Suprapubic skin (tissue), 4 donors: ENCODE results near the gene PTGIR. TPM values are rescaled to one million over a fixed set of nuclear protein-coding genes. Genes with fewer than 3 reads are reported as not detected.

ENCODE experiments used
- DNase-seq, 2 donors: peaks; one replicate each; pipeline ENCODE4 v3.0.0-alpha.2; 2019; ENCODE audit warnings: low spot score in 2 of 2
- H3K27ac ChIP-seq: fragments of 200-600 bp; sonication (generic); one replicate; pipeline ENCODE4 v1.5.1; 2019
- H3K27me3 ChIP-seq: fragments of 200-600 bp; sonication (generic); one replicate; pipeline ENCODE4 v1.5.1; 2019
- H3K36me3 ChIP-seq: fragments of 200-600 bp; sonication (generic); one replicate; pipeline ENCODE4 v1.5.1; 2019
- H3K4me1 ChIP-seq: fragments of 200-600 bp; sonication (generic); one replicate; pipeline ENCODE4 v1.5.1; 2019
- H3K4me3 ChIP-seq: fragments of 200-600 bp; sonication (generic); one replicate; pipeline ENCODE4 v1.5.1; 2019; ENCODE audit warnings: mild to moderate bottlenecking
- H3K9me3 ChIP-seq: fragments of 200-600 bp; sonication (generic); one replicate; pipeline ENCODE4 v1.5.1; 2019
- EP300 ChIP-seq: sonication (generic); formaldehyde crosslinking; IDR thresholded peaks from one replicate; pipeline ENCODE4 v1.6.1; 2017; ENCODE audit warnings: antibody characterized with exemption
- POLR2A ChIP-seq, 2 donors: fragments of 450-650 bp; IDR thresholded peaks; one replicate each; pipeline ENCODE4 v1.6.1; 2017; ENCODE audit warnings: antibody characterized with exemption in 2 of 2, mild to moderate bottlenecking in 2 of 2, moderate library complexity in 2 of 2
- POLR2AphosphoS5 ChIP-seq, 3 donors: sonication (generic); formaldehyde crosslinking; IDR thresholded peaks; one replicate each; pipeline ENCODE4 v1.6.1; 2017; ENCODE audit warnings: antibody characterized with exemption in 3 of 3
- WGBS: methylation state at CpG from one replicate; pipeline ENCODE4 v1.1.5; 2018; 5-methylcytosine and 5-hydroxymethylcytosine counted together
- total RNA-seq, 4 donors: library from RNA; depleted of rRNA; stranded (reverse); fragments of >200 nt; gene quantifications; one replicate each; pipeline ENCODE4 v1.1.0, GENCODE V29; 2016
- TF ChIP-seq, protein P1 (sequence below), 2 donors: fragments of 200-600 bp in 1 of 2; fragments of 450-650 bp in 1 of 2; sonication (generic) in 1 of 2; IDR thresholded peaks; one replicate each; pipeline ENCODE4 v1.5.1; 2016 to 2019; ENCODE audit warnings: antibody characterized with exemption in 2 of 2, mild to moderate bottlenecking in 1 of 2, moderate library complexity in 1 of 2

The PTGIR gene, protein sequence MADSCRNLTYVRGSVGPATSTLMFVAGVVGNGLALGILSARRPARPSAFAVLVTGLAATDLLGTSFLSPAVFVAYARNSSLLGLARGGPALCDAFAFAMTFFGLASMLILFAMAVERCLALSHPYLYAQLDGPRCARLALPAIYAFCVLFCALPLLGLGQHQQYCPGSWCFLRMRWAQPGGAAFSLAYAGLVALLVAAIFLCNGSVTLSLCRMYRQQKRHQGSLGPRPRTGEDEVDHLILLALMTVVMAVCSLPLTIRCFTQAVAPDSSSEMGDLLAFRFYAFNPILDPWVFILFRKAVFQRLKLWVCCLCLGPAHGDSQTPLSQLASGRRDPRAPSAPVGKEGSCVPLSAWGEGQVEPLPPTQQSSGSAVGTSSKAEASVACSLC
- total RNA-seq, result 1 to 10 TPM in 3 of 4 donors, under 1 TPM in 1; 0.57 to 6.7 (median 2.4) TPM

DNA sequence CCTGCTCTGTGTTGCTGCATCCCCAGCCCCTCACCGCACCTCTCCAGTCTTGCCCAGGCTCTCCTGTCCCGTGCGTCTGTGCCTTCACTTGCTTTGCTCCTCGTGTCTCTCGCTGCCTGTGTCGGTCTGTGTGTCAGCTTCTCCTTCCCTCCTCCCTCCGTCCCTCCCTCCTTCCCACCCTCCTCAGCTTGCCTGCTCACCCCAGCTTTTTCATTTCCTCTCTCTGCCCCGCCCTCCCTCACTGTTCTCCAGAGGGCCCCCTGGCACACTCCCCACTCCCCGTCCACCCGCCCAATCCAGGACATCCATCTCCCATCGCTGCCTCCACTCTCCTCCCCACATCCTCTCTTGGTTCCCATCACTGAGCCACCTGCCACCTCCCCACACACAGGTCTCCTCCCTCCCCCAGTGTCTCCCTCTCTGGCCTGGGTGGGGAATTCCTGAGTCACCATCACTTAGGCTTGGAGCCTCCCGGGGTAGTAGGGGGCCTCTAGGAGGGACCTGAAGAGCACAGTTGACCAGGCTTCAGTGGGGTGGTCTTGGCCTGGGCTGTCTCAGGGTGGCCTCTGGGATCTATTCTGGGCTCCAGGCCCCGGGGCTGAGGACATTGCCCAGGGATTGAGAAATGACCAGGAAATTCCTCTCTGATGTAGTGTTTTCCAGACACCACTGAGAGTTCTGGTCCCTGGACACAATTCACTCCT, at the start of gene PTGIR:
TSS of gene PTGIR (minus strand) at position 132 of the 704 bp plus-strand sequence. CDS start 864 bp downstream, outside the sequence.
- no peaks in the 10 kb centered on the region for H3K27me3 ChIP-seq
- H3K4me3 ChIP-seq, result peak within 1 kb of the TSS; percentile 13
- H3K4me1 ChIP-seq, result peaks cover 50% of the 10 kb centered on the region
- WGBS, result 19% methylated on average over 13 of the region's 13 CpGs
- peak within 1 kb of the TSS; percentile 78 for H3K27ac ChIP-seq
- DNase-seq, result peak in 1 of 2 donors; percentile 87
- peak in 1 of 3 donors; percentile 10 for TF ChIP-seq POLR2AphosphoS5 (IDR thresholded peaks at IDR 0.05)
- TF ChIP-seq EP300, result no peak
- no peak for TF ChIP-seq POLR2A (IDR thresholded peaks at IDR 0.05)
- no peaks in the 10 kb centered on the region for H3K9me3 ChIP-seq
- H3K36me3 ChIP-seq, result no peaks in the 10 kb centered on the region

DNA sequence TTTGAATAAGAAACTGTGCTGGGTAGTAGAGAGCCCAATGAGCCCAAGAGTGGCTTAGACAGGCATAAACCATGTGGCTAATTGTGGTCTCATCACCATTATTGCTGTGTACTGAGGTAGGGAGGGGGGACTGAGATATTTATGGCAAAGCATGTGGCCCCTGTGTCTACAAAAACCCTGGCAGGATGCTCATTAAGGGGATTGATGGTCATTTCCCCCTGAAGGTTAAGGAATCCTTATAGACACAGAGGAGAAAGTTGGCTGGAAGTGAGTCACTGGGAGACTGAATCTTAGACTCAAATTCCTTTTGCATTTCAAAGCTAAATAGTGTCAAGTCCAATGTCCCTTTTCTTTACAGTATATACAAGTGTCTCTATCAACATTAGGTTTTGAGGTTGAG, 45.9 kb upstream of the PTGIR start:
- no peak overlapping the region for H3K27ac ChIP-seq
- no peak for DNase-seq
- H3K27me3 ChIP-seq, result no peaks in the 10 kb centered on the region
- TF ChIP-seq, protein P1, sequence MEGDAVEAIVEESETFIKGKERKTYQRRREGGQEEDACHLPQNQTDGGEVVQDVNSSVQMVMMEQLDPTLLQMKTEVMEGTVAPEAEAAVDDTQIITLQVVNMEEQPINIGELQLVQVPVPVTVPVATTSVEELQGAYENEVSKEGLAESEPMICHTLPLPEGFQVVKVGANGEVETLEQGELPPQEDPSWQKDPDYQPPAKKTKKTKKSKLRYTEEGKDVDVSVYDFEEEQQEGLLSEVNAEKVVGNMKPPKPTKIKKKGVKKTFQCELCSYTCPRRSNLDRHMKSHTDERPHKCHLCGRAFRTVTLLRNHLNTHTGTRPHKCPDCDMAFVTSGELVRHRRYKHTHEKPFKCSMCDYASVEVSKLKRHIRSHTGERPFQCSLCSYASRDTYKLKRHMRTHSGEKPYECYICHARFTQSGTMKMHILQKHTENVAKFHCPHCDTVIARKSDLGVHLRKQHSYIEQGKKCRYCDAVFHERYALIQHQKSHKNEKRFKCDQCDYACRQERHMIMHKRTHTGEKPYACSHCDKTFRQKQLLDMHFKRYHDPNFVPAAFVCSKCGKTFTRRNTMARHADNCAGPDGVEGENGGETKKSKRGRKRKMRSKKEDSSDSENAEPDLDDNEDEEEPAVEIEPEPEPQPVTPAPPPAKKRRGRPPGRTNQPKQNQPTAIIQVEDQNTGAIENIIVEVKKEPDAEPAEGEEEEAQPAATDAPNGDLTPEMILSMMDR (IDR thresholded peaks at IDR 0.05), result no peak
- H3K4me3 ChIP-seq, result no peak overlapping the region
- no peaks in the 10 kb centered on the region for H3K4me1 ChIP-seq
- peaks cover 33% of the 10 kb centered on the region for H3K36me3 ChIP-seq
- H3K9me3 ChIP-seq, result no peaks in the 10 kb centered on the region

DNA sequence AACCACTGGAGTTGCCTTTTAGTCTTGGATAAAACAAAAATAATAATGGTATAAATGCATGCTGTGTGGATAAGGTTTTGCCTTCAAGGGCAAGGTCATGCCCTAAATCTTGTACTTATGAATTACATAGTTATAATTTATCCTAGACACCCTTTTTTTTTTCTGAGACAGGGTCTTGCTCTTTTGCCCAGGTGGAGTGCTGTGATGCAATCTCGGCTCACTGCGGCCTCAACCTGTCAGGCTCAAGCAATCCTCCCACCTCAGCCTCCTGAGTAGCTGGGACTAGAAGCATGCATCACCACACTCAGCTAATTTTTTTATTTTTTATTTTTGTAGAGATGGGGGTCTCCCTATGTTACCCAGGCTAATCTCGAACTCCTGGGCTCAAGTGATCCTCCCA, 43.8 kb upstream of the PTGIR start:
- Histone ChIP-seq H3K27me3 (no peaks in the 10 kb centered on the region), H3K9me3 (no peaks in the 10 kb centered on the region), H3K27ac (no peak overlapping the region), H3K36me3 (peaks cover 12% of the 10 kb centered on the region), H3K4me3 (no peak overlapping the region), H3K4me1 (no peaks in the 10 kb centered on the region)
- TF ChIP-seq, protein P1 (IDR thresholded peaks at IDR 0.05), result no peak
- no peak for TF ChIP-seq EP300
- no peak for TF ChIP-seq POLR2A (IDR thresholded peaks at IDR 0.05)
- no peak for TF ChIP-seq POLR2AphosphoS5 (IDR thresholded peaks at IDR 0.05)
- DNase-seq, result no peak
- 90% methylated on average over 3 of the region's 3 CpGs for WGBS

DNA sequence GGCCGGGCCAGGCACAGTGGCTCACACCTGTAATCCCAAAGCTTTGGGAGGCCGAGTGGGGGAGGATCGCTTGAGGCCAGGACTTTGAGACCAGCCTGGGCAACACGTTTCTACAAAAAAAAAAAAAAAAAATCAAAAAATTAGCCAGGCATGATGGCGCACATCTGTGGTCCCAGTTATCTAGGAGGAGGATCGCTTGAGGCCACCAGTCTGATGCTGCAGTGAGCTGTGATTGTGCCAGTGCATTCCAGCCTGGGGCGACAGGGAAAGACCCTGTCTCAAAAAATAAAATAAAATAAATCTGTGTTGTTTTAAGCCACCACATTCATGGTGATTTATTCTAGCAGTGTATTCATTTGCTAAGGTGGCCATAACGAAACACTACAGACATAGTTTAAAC, 40.2 kb upstream of the PTGIR start:
- Histone ChIP-seq H3K36me3 (no peaks in the 10 kb centered on the region), H3K9me3 (no peaks in the 10 kb centered on the region), H3K27me3 (peaks cover 6% of the 10 kb centered on the region), H3K27ac (no peak overlapping the region), H3K4me3 (no peak overlapping the region), H3K4me1 (peaks cover 15% of the 10 kb centered on the region)
- 82% methylated on average over 8 of the region's 8 CpGs for WGBS
- DNase-seq, result no peak
- TF ChIP-seq, protein P1 (IDR thresholded peaks at IDR 0.05), result no peak
- TF ChIP-seq POLR2AphosphoS5 (IDR thresholded peaks at IDR 0.05), result no peak

DNA sequence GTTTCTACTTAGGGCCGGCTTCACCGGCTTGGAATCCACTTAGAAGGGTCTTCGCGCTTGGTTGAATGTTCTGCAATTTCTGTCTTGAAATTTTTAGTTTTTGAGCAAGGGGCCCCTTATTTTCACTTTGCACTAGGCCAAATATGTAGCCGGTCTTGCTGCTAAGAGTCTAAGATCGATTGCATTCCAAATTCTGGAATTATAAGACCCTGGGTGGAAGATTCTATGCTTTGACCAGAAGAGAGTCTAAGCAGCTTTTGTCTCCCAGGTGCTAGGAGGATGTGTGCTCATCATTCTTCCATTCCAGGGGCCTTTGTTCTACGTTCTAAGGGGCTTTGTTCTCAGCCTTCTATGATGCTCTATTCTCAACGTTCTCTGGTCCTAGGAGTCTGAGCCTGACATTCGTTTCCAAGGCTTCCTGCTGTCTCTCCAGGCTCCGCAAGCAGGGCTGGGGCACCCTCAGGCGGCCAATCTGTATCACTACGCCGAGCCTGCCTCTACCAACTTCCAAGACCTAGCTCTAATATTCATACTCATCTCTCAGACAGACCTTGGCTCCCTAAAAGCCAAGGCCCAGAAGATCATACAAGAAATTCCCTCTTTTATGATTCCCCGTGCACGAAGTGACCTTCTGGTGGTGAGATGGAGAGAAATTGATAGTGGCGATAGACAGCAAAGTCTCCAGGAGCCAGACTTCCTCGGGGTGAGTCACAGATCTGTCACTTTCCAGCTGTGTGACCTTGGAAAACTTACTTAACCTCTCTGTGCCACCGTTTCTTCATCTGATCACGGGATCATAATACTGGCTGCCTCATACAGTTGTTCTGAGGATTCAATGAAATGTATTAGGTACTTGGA, 37.1 kb upstream of the PTGIR start:
- Histone ChIP-seq H3K4me3 (peak overlapping the region; percentile 65), H3K9me3 (no peaks in the 10 kb centered on the region), H3K4me1 (peaks cover 26% of the 10 kb centered on the region), H3K27ac (peak overlapping the region; percentile 63), H3K27me3 (peaks cover 28% of the 10 kb centered on the region), H3K36me3 (no peaks in the 10 kb centered on the region)
- 5% methylated on average over 19 of the region's 19 CpGs for WGBS
- TF ChIP-seq, protein P1 (IDR thresholded peaks at IDR 0.05), result peak; percentile 93 to 95
- TF ChIP-seq POLR2AphosphoS5 (IDR thresholded peaks at IDR 0.05), result no peak
- peak; percentile 89 for DNase-seq
